ENCODE data around the gene GRIP1. TPM values are rescaled to one million over a fixed set of nuclear protein-coding genes. Genes with fewer than 3 reads are reported as not detected.

GRIP1 gene
- total RNA-seq, 3 donors from 2014 or later (not counting 1 experiment from before 2014, with no cell fraction given), result 1.3 to 3.6 (median 1.7) TPM

GRCh38 chr12:66709457-66709773 lies 30.5 kb upstream of the GRIP1 start:
- DNase-seq, result no peak
- no peak overlapping the region for H3K27ac ChIP-seq (ENCODE audit: low read length)
- no peak for ATAC-seq

DNA sequence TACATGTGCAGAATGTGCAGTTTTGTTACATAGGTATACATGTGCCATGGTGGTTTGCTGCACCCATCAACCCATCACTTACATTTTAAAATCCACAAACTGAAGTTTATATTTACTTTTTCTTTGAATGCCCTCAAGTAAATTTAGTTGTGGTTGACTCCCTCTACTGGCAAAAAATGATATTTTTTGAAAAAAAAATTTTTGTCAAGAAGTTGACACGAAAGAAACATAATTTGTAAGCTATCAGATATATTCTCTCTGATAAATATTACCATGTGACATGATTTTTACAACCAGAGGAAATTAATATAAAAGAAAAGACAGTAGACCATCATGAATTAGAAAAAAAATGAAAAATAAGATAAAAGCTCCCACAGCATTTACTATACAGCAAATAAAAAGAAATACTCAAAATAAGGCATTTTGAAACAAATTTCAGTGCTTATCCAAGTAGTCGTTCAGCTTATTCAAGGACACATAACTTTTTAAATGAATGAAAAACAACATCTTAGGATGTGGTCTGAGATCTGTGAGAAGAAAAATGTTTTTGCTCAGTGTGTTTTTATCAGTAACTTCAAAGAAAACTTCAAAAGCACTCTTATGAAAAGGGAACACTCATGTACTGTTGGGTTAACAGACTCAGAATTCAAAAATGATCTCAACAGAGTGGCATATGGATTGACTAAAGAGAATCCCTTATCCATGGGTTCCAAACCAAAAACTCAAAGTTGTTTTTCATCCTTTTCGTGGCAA lies 30.0 kb upstream of the GRIP1 start:
- H3K27ac Mint-ChIP-seq, result no peak overlapping the region
- peak; percentile 73 for TF ChIP-seq CTCF (IDR thresholded peaks at IDR 0.05)
- H3K9me3 ChIP-seq (ENCODE audit: control insufficient read depth, insufficient read depth, low read length), result no peaks in the 10 kb centered on the region
- intact Hi-C loops (cut with micrococcal nuclease), result no loop called here
- peaks cover 12 to 19% of the 10 kb centered on the region in 2 donors for H3K27me3 Mint-ChIP-seq (ENCODE audit: low read depth in 2 of 2)
- H3K36me3 ChIP-seq (ENCODE audit: control insufficient read depth, insufficient read depth, low read length), result no peaks in the 10 kb centered on the region
- WGBS (ENCODE audit: insufficient coverage), result 63% methylated on average over 1 of the region's 3 CpGs
- peaks cover 4% of the 10 kb centered on the region for H3K4me1 ChIP-seq (ENCODE audit: control insufficient read depth, insufficient read depth, low read length)
- H3K9me3 Mint-ChIP-seq, result no peaks in the 10 kb centered on the region
- H3K4me3 Mint-ChIP-seq, result no peak overlapping the region
- no peaks in the 10 kb centered on the region for H3K36me3 Mint-ChIP-seq
- H3K27me3 ChIP-seq (ENCODE audit: control insufficient read depth, insufficient read depth, low read length), result no peaks in the 10 kb centered on the region
- peaks cover 13% of the 10 kb centered on the region in 2 donors for H3K4me1 Mint-ChIP-seq
- DNase-seq (peak in 1 of 2 donors; percentile 50), ATAC-seq (no peak)
- no peak overlapping the region for H3K27ac ChIP-seq (ENCODE audit: low read length)
- H3K4me3 ChIP-seq (ENCODE audit: low read length), result no peak overlapping the region

More at GRCh38 chr12:66709457-66709773, 30.5 kb upstream of the GRIP1 start:
- Histone ChIP-seq H3K4me1 (ENCODE audit: control insufficient read depth, insufficient read depth, low read length) (peaks cover 4% of the 10 kb centered on the region), H3K9me3 (ENCODE audit: control insufficient read depth, insufficient read depth, low read length) (no peaks in the 10 kb centered on the region), H3K36me3 (ENCODE audit: control insufficient read depth, insufficient read depth, low read length) (no peaks in the 10 kb centered on the region), H3K27me3 (ENCODE audit: control insufficient read depth, insufficient read depth, low read length) (no peaks in the 10 kb centered on the region), H3K4me3 (ENCODE audit: low read length) (no peak overlapping the region)
- Mint-ChIP-seq H3K4me3 (no peak overlapping the region), H3K36me3 (no peaks in the 10 kb centered on the region), H3K9me3 (no peaks in the 10 kb centered on the region), H3K27me3 (ENCODE audit: low read depth in 2 of 2) (peaks cover 10 to 17% of the 10 kb centered on the region in 2 donors), H3K4me1 (peaks cover 13 to 15% of the 10 kb centered on the region in 2 donors), H3K27ac (no peak overlapping the region)
- intact Hi-C loops (cut with micrococcal nuclease), result no loop called here
- TF ChIP-seq CTCF (IDR thresholded peaks at IDR 0.05), result no peak
- WGBS (ENCODE audit: insufficient coverage), result 100% methylated on average over 1 of the region's 1 CpG

- H3K27me3 Mint-ChIP-seq (ENCODE audit: low read depth in 2 of 2), result peaks cover 24 to 35% of the 10 kb centered on the region in 2 donors
- intact Hi-C loops (cut with micrococcal nuclease), result no loop called here
- H3K4me1 ChIP-seq (ENCODE audit: control insufficient read depth, insufficient read depth, low read length), result no peaks in the 10 kb centered on the region
- WGBS (ENCODE audit: insufficient coverage), result 78% methylated on average over 3 of the region's 4 CpGs
- H3K9me3 ChIP-seq (ENCODE audit: control insufficient read depth, insufficient read depth, low read length), result no peaks in the 10 kb centered on the region
- ATAC-seq (no peak), DNase-seq (no peak)
- H3K36me3 ChIP-seq (ENCODE audit: control insufficient read depth, insufficient read depth, low read length), result no peaks in the 10 kb centered on the region
- no peaks in the 10 kb centered on the region for H3K9me3 Mint-ChIP-seq
- no peak overlapping the region for H3K27ac Mint-ChIP-seq
- H3K27me3 ChIP-seq (ENCODE audit: control insufficient read depth, insufficient read depth, low read length), result peaks cover 7% of the 10 kb centered on the region
- H3K27ac ChIP-seq (ENCODE audit: low read length), result no peak overlapping the region
- no peak for TF ChIP-seq CTCF (IDR thresholded peaks at IDR 0.05)
- H3K4me1 Mint-ChIP-seq, result no peaks in the 10 kb centered on the region
- H3K4me3 Mint-ChIP-seq, result no peak overlapping the region
- no peak overlapping the region for H3K4me3 ChIP-seq (ENCODE audit: low read length)
- no peaks in the 10 kb centered on the region for H3K36me3 Mint-ChIP-seq
These were observed 28.3 kb upstream of the GRIP1 start for GRCh38 chr12:66707002-66707697.

Data from natural killer cell (primary cell).